SK-MEL-5 (cell line): ENCODE measurements around the gene CDK6. TPM values are rescaled to one million over a fixed set of nuclear protein-coding genes. Genes with fewer than 3 reads are reported as not detected.
"Not testable (repeated sequence)": the region's sequence is repeated elsewhere in the genome, so short reads cannot be mapped to it uniquely, and the experiment has no call there.

Experiments used
- DNase-seq: peaks from one replicate; pipeline ENCODE4 v3.0.0-alpha.2; 2016; ENCODE audit warnings: low read depth, low spot score
- in situ Hi-C: cut with HindIII; loops from 2 replicates; pipeline ENCODE4 v1.10.0; 2016; ENCODE audit warnings: low sequenced_read_pairs, high pct_unique_total_duplicates, low pct_unique_long_range_greater_than_20kb
- polyA plus RNA-seq, 2 experiments: library from polyadenylated mRNA; depleted of rRNA; stranded (reverse); fragments of >200 nt; gene quantifications; 2 replicates each; pipeline ENCODE4 v1.2.3, GENCODE V29; 2015
- total RNA-seq: library from RNA; depleted of rRNA; stranded (reverse); fragments of >200 nt; shearing (Covaris generic); gene quantifications from 2 replicates; pipeline ENCODE4 v1.2.3, GENCODE V29; 2014; rRNA removed

Gene CDK6
- 26.9 and 31.0 TPM in 2 replicates for total RNA-seq
- polyA plus RNA-seq (2015; cell fraction: cytosol; rRNA removed): 20.7 and 27.5 TPM in 2 replicates
- 14.2 and 30.9 TPM in 2 replicates for polyA plus RNA-seq (2015; cell fraction: nucleus; rRNA removed)

DNA sequence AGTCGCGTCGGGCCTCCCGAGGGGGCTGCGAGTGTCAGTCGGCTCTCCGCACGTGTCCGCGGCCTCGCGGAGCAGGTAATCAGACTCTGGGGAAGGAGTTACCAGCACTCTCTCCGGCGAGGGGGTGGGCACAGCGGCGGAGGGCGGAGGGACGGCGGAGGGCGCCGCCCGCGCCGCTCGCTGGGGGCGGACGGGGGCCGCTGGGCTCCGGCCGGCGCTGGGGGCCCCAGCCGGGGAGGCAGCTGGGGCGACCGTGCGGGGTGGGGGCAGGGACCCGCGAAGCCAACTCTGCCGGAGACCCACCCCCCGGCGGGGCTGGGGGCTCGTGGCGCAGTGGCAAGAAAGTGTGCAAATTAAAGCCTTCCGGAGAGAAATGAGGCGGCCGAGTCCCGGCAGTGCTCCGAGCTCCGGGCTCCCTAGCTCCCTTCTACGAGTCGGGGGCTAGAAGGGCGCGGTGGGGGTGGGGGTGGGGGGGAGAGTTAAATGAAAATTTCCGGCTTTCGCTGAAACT is at the start of gene CDK6:
Gene CDK6 (minus strand): TSS at position 85 of the 511 bp plus-strand sequence. CDS start 3,250 bp downstream, outside the sequence.
- in situ Hi-C loops: no loop called here
- peak; percentile 64 for DNase-seq

DNA sequence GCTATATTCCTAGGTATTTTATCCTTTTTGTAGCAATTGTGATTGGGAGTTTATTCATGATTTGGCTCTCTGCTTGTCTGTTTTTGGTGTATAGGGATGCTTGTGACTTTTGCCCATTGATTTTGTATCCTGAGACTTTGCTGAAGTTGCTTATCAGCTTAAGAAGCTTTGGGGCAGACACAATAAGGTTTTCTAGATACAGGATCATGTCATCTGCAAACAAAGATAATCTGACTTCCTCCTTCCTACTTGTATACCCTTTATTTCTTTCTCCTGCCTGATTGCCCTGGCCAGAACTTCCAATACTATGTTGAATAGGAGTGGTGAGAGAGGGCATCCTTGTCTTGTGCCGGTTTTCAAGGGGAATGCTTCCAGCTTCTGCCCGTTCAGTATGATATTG is 49.7 kb upstream of the CDK6 start:
- DNase-seq, in situ Hi-C loops: not testable (repeated sequence)

DNA sequence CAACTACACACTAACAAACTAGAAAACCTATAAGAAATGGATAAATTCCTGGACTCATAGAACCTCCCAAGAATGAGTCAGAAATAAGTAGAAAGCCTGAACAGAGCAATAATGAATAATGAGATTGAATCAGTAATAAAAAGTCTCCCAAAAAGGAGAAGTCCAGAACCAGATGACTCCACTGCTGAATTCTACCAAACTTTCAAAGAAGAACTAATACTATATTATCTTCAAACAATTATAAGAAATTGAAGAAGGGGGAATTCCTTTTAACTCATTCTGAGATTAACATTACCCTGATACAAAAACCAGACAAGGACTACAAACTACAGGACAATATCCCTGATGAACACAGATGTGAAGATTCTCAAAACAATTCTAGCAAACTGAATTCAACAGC is 47.8 kb upstream of the CDK6 start:
- in situ Hi-C loops: no loop called here
- DNase-seq: no peak

DNA sequence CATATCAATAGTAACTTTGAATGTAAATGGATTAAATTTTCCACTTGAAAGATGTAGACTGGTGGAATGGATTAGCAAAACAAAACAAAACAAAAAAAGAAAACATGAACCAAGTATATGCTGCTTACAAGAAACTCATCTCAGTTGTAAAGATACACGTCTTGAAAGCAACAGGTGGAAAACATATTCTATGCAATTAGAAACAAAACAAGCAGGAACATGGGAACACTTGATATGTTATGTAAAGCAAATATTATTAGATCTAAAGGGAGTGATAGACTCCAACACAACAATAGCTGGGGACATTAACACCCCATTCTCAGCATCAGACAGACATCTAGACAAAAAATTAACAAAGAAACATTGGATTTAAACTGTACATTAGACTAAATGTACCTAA is 46.4 kb upstream of the CDK6 start:
- in situ Hi-C loops: no loop called here

DNA sequence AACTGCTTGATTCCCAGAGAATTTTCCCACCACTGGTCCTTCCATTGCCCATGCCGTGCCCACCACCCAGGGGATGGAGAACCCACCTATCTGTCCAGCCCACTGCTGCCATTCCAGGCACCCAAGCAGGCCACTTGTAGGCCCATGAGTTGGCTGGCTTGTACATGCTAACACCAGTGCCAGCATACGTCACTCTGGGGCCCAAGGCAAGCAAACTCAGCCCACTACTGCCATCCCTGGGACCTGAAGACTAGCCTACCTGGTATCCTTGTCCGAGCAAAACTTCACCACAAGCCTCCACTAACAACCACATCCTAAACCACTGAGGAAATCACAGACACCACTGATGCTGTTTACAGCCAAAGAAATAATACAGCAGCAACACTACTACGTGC is 44.7 kb upstream of the CDK6 start:
- in situ Hi-C loops: no loop called here
- no peak for DNase-seq

More for the DNA sequence above, 46.4 kb upstream of the CDK6 start:
- DNase-seq: no peak

DNA sequence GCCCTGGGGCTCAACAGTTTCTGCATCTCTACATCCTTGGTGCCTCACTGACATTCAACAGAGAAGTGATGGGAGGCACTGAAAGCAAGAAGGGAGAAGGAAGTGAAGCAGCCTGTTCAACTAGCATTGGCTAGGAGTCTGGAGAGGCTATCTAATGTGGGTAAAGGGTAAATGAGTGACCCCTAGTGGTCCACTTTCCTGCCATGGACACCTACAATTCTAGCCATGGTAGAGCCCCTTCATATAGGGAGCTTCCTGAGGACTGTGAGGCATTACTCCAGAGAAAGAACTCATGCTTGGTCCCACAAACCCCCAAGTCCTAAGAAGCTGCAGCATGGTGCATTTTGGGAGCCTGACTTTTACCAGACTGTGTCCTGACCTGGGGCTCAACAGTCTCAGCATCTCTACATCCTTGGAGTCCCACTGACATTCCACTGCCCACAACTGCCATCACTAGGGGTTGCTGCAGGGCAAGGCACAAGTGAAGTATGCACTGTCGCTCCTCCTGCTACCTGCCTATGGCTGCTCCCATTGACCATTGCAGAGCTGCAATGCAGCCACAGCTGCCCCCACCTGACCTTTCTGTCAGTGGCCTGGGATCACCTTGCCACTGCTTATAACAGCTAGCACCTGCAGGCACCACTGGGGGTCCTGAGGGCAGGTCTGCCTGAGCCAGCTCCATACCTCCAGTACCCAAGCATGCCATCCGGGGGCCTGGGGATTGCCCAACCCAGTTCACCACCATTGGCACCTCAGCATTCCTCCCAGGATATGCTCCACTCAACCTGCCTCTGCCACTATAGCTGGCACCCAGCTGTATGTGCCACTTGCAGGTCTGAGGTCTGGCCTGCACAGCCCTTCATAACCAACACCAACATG is 44.1 kb upstream of the CDK6 start:
- peak; percentile 93 for DNase-seq
- in situ Hi-C loops: no loop called here

DNA sequence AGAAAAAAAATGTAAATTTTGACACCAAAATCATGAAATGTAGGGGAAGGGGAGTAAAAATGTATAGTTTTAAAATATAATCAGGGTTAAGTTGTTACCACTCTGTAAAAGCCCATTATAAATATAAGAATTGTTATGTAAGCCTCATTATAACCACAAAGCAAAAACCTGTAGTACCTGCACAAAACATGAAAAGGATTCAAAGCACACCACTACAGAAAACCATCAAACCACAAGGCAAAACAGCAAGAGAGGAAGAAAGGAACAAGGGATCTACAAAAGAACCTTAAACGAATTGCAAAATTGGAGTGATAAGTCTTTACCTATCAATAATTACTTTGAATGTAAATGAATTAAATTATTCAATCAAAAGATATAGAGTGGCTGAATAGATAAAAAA is 41.0 kb upstream of the CDK6 start:
- in situ Hi-C loops: no loop called here
- DNase-seq: no peak

DNA sequence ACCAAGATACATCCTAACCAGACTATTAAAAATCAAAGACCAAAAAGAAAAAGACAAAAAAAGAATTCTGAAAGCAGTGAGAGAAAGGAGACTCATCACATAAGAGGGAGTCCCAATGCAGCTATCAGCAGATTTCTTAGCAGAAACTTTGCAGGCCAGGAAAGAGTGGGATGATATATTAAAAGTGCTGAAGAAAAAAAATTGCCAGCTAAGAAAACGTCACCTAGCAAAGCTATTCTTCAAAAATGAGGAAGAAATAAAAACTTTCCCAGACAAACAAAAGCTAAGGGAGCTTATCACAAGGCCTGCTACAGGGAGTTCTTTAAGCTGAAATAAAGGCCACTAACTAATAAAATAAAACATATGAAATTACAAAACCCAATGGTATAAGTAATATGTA is 40.5 kb upstream of the CDK6 start:
- in situ Hi-C loops: no loop called here
- no peak for DNase-seq

DNA sequence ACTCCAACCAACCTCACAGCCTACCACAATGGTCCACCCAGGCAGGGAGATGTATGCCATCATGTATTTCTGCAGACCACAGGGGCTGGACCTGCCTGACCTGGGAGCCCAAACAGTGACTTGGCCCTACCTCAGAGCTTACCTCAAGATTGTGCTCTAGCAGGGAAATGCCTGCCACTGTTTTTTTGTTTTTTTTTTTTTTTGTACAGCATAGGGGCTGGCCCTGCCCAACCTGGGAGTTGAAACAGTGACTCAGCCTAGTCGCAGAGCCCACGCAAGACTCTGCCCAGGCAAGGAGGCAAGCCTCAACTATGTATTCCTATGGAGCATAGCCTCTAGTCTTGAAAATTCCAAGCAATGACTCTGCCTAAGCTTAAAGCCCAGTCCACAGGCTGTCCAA is 39.3 kb upstream of the CDK6 start:
- in situ Hi-C loops: no loop called here
- no peak for DNase-seq

DNA sequence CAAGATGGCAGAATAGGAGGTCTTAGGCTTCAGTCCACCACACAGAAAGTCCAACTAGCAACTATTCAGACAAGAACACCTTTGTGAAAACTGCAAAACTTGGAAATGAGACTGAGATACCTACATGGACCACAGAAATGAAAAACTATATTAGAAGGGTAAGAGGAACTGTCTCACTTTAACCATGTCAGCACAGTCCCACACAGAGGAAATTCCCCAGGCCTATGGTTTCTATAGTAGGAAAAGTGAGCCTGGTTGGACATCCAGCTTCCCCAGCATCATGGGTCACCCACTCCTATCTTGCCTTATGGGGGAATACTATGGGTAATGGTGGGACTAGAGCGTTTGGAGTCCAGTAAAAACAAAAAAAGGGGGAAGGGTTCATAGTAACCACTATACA is 38.8 kb upstream of the CDK6 start:
- in situ Hi-C loops: no loop called here
- DNase-seq: no peak

DNA sequence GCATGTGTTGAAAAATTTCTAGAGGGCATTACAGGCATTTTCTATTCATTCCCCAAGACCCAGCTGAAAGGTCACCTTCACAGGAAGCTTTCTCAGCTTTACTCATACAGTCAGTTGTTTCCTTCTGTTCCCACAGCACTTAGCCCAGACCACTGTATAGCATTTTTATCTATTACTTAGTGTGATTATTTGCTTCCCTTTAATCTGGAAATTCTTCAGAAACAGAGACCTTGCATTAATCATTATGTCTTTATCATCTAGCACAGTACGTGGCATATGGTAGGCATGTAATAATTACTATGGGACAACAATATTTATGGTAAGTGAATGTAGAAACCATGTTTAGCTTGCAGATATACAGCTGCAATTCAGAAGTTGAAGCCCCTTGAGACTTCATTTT is 38.2 kb upstream of the CDK6 start:
- in situ Hi-C loops: no loop called here
- peak; percentile 51 for DNase-seq

DNA sequence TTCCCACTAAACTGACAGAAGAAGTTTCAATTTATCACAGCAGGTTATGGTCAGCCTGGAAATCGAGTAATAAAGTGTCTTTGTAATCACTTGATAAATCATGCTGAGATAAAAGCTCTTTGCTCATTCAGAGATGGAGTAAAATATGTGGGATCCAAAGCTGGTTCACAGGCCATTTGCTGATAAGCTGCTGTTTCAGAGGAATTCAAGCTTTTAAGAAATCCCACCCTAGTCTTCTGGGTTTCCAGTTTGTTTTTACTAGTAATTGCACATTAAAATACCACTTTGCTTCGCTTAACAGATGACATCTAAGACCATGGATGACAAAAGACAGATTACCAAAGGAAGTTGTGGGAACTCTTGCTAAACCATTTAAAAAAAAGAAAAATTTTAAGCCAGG is 37.4 kb upstream of the CDK6 start:
- no peak for DNase-seq
- in situ Hi-C loops: no loop called here

DNA sequence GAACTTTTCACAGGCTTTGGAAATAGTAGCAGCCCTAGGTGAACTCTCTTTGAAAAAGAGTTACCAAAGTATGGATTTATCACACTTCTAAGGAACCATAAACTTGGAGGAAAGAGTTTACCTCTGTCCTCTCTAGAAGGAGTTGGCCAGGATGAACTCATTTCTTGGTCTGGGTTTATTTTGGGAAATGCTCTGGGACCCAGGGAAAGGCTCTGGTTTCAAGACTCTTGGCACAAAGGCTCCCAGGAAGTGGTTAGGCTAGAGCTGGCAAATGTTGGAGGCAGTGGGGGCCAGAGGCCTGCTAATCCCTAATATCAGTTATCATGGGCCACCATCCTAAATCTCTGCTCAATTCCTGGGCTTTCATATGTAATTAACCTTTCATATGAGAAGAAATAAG is 36.3 kb upstream of the CDK6 start:
- DNase-seq: no peak
- in situ Hi-C loops: no loop called here

DNA sequence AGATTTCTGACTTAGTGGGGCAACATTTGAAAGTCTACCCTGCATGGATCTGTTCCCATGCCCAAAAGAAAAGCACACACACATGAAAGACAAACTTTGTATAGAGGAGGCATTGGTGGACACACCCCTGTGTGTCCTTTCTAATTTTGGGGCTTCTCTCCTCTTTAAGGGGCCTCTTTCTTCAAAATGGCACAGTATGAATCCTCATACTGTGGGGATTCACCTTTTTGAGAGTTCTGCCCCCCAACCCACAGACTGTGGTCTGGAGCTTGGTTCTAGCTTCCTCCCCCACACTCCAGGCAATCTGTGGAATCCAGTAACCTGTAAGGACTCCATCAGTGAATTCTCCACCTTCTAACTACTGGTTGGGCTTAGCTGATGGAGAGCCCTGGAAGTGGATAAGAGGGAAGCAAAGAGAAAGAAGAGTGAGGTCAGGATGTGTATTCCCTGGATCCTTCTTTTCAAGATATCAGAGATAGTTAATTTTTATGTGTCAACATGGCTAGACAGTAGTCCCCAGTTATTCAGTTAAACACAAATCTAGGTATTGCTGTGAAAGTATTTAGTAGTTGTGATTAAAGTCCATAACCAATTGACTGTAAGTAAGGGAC is 32.4 kb upstream of the CDK6 start:
- no peak for DNase-seq
- in situ Hi-C loops: no loop called here

DNA sequence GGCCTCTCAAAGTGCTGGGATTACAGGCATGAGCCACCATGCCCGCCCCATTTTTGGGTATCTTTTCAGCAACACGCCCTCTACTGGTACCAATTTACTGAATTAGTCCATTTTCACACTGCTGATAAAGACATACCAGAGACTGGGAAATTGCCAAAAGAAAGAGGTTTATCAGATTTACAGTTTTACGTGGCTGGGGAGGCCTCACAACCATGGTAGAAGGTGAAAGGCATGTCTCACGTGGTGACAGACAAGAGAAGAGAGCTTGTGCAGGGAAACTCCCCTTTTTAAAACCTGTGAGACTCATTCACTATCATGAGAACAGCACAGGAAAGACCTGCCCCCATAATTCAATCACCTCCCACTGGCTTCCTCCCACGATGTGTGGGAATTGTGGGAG is 27.8 kb upstream of the CDK6 start:
- DNase-seq: peak; percentile 68
- in situ Hi-C loops: not testable (repeated sequence)

DNA sequence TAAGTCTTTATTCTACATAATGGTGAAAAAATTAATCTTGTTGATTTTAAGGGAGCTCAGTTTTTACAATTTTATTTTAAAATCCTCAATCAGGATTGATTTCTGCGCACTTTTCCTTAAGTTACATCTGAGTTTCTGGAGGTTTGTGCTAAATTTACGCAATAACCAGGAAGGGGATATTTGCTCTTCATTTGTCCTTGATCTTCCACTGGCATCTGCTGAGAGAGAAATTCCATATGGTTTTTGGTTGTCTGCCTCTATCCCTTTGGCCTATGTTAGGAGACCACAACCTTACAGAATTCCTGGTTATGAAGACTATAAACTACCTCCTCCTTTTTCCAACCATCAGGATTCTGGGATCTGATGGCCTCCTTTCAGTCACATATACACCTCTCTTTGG is 20.1 kb upstream of the CDK6 start:
- DNase-seq: no peak
- in situ Hi-C loops: no loop called here

DNA sequence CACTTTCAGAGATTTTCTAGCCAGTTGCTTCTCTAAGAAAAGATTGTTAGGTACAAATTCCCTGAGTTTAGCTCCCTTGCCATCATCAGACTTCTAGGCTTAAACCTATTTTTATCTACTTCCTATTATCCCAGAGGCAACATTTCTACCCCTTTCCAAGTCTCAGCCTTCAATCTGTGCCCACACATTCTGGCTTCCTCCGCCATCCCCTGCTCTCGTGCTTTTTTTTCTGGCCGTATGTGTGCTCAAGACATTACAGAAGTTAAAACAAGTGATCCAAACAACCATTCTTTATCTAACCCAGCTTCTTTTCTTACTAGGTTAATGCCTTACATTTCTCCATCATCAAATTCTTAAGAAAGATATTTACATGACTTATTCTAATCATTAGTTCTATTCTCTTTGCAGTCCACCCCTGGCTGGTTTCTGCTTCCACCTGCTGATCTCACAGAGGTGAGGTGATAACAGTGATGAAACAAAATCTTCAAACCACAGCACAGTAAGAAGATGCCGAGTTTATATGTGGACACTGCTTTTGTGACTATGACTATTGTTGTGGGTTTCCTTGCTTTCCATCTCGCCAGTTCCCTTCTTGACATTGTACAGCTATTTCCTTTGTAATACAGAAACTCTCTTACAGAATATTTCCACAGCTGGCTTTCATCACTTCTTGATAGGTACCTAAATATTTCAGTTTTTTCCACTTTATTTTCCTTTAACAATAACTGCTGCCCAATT is 18.3 kb upstream of the CDK6 start:
- DNase-seq: no peak
- in situ Hi-C loops: no loop called here

DNA sequence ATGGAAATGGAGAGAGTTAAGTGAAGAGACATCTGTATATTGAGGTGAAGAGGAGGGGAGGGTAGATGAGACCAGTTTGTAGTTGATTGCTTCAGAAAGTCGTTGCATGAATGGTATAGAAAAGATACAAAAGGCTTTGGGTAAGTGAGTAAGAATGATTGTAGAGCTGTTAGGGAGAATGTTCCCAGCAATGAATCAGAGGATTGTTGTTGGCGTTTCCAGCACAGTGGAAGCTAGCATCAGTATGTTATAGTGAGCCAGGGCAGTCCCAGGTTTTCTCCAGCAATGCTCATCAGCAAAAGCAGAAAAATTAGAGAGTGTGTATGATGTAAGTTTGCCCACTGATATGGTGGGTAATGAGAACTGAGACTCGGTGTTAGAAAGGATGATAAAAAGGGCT is 15.4 kb upstream of the CDK6 start:
- in situ Hi-C loops: no loop called here
- no peak for DNase-seq
